NCI-H526 (cell line): ENCODE results near the gene ONECUT3.
"Not testable (repeated sequence)": the region's sequence is repeated elsewhere in the genome, so short reads cannot be mapped to it uniquely, and the experiment has no call there.

Experiments
- DNase-seq, 2 experiments: peaks; one replicate each; lab custom pipeline; 2025; lab: John Stamatoyannopoulos, UW

Gene ONECUT3

DNA sequence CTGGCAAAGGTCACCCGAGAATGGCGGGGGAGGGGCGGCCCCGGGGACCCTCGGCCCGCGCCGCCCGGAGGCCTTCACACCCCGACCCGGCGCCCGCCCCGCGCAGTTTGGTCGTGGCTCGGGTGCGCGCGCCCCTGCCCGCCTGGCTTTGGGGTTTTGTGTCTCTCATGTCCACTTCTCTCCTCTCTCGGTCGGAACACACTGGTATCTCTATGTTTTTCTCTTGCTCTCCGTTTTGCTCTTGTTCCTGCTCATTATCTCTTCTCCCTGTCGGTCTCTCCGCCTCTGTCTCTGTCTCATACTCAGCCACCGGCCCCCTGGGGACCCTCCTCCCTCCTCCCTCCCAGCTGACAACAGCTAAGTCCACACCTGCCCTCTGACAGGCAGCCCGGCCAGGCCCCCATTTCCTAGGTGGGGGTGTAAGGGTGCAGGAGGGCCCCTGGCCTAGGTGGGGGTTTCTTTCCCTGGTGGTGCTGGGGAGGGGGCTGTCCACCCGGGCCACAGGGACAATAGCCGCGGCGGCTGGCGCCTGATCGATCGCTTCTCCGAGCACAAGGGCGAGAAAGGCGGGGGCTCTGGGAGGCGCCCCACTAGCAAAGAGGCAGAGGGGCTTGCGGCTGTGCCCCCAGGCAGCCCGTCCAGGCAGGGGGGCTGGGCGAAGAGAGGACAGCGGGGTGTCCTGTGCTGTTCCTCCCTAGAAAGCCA is 2.3 kb downstream of the ONECUT3 start:
- no peak for DNase-seq

DNA sequence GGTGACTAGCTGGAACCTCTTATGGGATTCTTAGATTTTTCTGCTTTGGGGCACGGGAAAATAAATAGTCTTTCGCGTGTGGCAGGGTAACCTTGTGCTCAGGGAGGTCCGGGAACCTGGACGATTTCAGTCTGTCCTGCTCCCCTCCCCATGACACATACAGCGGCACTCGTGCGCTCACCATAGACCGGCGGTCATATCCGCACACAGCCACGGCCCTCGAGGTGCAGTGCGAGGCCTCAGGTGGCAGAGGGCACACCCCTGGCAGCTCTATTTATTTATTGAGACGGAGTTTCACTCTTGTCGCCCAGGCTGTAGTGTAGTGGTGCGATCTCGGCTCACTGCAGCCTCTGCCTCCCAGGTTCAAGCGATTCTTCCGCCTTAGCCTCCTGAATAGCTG is 3.0 kb downstream of the ONECUT3 start:
- DNase-seq, result no peak

DNA sequence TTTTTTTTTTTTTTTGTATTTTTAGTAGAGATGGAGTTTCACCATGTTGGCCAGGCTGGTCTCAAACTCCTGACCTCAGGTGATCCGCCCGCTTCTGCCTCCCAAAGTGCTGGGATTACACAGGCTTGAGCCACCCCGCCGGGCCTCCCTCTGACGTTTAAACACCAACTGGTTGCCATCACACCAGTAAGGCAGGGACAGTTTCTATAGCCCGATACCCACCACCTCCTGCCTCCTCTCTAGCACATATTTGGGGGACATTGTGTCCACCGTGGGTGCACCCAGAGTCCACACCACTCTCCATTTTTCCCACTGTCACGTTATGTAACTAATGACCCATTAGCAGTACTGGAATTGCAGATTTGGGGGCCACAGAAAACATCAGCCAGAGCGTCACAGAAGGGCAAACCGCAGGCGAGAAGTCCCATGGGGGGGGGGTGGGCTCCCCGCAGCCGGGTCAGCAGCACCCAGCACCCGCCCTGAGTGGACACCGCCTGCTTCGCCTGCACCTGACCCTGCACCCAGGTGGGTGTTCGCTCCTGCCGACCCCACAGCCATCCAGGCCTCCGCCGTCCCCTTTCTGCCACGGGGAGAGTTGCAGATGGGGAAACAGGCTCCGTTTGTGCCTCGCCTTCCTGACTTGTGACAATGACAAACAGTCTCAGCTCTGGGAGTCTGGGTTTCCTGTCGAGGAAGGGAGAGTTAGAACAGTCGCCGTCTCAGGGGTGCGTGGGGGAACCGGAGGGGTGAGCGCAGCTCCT is 3.6 kb downstream of the ONECUT3 start:
- no peak for DNase-seq

DNA sequence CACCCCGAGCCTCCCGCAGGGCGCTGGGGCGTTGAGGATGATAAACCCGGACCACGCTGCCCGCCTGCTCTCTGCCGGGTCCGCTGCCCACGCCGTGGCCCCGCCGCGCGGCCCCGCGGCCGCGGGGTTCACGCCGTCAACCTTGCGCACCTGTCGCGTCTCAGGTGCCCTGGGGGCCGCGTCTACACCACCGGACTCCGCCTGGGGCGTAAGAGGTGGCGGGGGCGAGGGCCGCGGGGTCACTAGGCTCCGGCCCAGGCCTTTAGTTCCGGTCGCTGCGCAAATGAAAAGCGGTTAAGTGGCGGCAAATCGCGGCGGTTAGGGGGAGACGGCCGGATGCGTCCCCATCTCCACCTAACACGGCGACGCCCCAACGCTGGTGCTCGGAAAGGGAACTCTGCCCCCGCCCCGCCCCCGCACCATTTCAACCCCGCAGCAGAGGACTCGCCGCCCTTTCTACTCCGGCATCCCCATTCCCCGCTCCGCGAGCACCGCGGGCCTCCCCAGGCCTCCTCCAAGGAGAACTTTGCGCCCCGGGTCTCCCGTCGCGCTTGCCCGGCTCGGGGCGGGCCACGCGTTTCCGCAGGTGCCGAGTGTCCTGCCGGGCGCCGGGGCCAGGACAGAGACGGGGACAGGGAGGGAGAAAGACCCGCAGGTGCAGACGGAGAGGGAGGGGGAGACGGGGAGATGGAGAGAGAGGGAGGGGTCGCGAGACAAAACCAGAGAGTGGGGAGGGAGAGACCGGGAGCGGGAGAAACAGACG is 4.3 kb downstream of the ONECUT3 start:
- DNase-seq, result no peak

DNA sequence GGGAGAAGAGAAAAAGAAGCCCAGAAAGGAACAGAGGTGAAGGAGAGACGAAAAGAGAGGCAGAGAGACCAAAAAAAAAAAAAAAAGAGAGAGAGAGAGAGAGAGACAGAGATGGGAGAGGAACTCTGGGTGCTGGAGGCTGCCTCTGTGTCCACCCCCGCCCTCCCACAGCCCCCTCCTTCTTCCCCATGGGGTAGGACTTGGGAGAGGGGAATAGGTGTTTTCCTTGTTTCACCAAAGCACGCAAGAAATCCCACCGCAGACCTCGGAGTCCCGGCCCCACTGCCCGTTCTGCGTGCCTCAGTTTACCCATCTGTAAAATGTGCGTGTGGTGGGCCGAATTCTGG is 4.9 kb downstream of the ONECUT3 start:
- no peak for DNase-seq

DNA sequence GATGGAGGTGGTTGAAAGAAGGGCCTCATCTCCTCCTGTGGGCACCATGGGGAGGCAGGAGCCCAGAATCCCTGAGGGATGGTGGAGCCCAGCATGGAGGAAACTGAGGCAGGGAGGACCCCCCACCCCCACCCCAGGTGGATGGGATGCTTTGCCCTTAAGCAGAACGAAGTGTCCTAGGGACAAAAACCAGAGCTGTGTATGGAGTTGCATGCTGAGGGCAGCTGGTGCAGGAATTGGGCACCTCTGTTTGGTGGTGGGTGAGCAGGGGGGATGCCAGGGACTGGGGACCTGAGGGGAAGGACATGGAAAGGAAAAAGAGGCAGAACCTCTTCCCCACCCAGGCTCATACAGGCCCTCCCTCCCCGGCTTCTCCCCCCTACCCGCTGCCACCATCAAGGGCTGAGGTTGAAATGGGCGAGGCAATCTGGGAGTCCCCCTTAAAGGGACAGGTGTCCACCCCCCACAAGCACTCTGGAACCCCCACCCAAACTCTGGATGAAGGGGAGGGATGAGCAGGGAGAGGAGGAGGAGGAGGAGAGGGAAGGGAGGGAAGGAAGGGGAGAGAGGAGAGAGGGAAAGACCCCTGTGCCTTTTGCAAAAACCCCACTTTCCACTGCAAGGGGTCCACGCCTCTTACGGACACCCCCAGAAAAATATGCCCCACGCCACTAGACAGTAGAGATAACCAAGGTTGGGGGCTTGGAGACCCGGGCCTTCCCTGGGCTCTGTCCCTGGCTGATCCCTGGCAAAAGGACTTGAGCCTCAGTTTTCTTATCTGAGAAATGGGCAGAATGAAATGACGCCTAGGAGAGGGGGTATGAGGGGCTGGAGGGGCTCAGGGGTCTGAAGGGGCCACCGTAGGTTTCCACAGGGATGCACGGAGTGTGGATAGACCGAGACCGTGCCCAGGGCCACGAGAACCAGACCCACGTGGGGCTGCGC is 5.9 kb downstream of the ONECUT3 start:
- DNase-seq, result no peak

DNA sequence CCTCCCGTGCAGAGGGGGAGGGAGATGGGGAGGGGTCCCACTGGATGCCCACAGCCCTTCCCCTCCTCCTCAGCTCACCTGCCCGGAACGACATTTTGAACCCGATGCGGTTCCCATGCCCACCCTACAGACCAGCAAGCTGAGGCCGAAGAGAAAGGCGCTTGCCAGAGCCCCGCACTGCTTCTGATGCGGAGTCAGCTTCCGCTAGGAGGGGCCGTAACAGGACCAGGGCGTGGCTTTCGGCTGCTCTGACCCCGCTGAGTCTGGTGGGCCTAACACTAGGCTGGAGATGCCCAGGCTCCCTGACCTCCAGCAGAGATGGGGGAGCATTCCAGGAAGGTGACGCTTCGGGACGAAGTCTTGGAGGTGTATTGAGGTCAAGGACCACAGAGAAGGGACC is 6.7 kb downstream of the ONECUT3 start:
- no peak for DNase-seq

DNA sequence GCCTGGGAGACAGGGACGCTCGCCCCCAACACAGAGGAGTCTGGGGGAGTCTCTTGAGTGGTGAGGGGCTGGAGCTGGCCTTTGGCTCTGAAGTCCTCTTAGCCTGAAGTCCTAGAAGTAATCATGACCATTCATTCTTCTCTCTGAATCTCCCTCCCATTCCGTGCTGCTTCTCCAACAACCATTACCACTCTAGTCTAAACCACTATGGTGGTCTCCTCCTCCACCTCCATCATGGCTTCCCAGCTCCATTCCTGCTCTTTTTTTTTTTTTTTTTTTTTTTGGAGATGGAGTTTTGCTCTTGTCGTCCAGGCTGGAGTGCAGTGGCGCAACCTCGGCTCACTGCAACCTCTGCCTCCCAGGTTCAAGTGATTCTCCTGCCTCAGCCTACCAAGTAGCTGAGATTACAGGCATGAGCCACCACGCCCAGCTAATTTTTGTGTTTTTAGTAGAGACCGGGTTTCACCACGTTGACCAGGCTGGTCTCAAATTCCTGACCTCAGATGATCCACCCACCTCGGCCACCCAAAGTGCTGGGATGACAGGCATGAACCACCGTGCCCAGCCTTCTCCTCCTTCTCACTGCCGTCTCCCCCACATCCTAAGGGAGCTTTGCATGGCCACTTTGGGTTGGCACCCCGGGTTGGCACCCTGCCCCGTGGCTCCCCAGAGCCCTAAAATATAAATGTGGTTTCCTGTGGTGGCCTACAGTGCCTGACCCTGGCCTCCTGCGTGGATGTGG is 7.7 kb downstream of the ONECUT3 start:
- not testable (repeated sequence) for DNase-seq

DNA sequence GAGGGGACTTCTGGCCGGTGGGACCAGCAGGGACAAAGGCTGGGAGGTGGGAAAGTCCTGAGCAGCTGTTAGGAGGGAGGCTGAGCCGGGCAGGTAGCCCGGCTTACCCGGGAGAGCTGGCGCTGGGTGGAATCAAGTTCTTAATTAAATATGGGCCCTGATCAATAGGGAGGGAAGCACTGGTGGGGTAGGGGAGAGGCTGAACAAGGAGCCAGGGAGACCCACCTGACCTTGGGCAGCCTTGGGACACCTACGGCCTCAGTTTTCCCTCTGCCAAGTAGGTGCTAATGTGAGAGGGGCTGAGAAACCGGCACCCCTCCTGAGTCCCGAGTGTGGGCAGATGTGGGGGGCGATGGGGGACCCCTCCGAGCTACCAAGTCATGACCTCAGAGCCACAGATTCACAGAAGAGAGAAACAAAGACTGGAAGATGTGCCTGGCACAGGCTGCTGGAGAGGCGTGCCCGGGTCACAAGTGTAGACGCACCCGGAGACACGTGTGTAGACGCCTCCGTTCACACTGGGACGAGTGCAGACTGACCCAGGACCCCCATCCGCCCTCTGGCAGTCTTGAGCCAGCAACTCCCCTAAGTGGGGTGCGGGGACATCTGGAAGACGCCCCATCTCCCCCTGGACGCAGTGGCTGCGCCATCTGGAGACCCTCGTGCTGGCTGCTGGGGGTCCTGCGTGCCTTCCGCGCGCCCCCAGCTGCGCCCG is 8.4 kb downstream of the ONECUT3 start:
- DNase-seq, result no peak

DNA sequence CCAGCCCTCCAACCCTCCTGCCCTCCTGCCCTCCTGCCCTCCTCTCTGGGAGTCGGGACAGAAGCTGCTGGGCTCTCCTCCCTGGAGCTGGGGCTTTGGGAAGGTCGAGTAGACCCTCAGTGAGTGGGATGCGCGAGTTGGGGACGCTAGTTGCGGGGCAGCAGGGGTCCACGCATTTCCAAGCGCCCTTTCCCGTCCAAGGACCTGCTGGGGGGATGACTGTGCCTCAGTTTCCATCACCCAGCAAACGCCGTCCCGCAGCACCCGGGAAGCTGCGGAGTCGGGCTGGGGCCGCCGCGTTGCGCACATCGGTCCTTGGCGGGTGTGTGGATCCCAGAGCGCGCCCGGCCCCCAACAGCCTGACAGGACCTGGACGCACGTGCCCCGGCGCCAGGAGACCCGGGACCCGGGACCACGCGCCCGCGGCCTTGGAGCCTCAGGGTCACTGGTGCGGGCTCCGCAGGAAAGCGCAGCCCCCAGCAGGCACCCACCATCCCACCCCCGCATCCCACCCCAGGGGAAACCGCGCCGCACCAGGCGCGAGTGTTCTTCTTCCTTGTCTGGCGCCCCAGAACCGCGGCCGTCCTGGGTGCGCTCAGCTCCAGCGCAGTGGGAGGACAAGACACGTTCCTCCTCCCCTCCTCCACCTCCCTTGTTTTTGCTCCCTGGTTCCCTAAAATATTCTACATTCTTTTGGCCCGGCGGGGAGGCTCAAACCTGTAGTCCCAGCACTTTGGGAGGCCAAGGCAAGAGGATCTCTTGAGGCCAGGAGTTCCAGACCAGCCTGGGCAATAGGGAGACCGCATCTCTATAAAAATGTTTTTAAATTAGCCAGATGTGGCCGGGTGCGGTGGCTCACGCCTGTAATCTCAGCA is 9.2 kb downstream of the ONECUT3 start:
- DNase-seq, result no peak

DNA sequence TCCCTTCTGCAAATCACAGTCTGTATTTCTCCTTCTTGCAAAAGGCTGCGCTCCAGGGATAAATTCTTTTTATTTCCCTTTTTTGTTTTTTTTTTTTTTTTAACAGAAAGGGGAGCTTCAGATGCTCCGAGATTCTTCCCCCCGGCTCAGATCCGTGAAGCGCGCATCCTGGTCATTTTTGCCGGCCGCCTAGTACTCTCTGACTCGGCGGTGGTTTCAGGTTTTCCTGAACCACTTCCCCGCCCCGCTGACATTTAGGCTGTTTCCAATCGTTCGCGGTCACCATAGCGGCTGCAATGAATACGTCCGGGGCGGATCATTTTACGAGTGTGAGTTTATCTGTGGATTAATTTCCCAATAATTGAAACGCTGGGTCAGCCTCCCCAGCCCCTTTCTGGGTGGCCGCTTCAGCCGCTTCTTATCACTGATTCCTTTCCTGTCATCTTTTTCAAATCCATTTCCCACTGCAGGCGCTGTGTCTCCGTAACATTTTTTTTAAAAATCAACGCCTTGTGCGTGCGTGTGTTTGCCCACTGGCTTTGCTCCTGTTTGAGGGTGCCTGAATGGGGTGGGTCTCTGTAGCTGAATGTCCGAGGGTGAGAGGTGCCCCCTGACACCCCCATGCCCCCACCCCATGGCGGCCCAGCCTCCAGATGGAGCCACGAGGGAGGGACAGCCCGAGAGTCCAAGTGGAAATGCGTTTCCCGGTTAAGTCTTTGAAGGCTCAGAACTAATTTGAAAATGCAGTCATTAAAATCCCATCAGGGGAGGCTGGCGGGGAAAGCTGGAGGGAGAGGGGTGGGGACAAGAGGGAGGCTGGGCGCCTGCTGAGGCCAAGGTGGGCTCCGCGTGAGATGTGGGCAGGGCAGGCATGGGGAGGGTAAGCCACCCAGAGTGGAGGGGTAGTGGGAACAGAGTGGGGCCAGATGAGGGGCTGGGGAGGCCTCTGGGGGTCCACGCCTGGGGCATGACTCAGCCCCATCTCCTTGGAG is 10.6 kb downstream of the ONECUT3 start:
- DNase-seq, result no peak

DNA sequence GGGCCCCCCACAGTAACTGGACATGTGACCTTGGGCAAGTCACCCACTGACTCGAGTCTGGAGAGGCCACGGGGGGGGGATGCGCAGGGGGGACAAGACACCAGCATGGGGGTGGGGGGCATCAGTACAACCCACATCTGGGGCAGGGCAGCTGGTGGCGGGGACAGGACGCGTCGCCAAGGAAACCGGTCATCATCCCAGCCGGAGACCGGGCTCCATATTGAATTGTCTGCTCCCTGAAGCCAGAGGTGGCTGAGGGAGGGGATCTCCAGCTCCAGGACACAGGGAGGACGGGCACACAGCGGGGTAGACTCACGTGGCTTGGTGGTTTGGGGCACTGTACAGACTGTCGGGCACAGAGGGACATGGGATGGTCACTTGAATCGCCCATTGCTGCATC is 11.4 kb downstream of the ONECUT3 start:
- no peak for DNase-seq

DNA sequence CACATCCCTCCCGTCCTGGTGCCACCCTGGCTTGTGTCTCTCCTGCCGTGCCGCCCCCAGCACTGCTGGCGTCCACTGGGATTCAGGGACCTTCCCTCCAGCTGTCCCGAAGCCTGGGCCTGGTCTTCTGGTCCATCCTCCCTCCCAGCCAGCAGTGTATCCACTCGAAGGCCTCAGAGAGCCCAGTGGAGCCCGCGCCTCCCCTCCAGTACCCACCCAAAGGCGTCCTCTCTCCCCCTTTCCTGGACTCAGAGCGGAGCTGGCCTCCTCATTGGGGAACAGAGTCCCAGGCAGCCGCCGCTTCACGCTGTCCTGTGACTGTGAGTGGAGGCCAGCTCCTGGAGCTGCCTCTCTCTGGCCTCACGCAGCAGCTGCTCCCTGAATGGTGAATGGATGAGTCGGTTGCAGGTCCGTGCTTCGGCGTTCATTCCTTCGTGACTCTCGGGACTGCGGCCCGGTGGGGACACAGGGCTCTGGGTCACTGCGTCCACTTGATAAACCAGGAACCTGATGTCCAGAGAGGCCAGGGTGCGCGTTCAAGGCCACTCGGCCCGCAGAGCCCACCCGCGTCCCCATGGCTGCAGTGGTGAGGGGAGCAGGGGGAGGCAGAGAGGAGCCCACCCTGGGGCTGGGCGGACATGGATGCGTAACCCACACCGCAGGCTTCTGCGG is 12.1 kb downstream of the ONECUT3 start:
- no peak for DNase-seq

DNA sequence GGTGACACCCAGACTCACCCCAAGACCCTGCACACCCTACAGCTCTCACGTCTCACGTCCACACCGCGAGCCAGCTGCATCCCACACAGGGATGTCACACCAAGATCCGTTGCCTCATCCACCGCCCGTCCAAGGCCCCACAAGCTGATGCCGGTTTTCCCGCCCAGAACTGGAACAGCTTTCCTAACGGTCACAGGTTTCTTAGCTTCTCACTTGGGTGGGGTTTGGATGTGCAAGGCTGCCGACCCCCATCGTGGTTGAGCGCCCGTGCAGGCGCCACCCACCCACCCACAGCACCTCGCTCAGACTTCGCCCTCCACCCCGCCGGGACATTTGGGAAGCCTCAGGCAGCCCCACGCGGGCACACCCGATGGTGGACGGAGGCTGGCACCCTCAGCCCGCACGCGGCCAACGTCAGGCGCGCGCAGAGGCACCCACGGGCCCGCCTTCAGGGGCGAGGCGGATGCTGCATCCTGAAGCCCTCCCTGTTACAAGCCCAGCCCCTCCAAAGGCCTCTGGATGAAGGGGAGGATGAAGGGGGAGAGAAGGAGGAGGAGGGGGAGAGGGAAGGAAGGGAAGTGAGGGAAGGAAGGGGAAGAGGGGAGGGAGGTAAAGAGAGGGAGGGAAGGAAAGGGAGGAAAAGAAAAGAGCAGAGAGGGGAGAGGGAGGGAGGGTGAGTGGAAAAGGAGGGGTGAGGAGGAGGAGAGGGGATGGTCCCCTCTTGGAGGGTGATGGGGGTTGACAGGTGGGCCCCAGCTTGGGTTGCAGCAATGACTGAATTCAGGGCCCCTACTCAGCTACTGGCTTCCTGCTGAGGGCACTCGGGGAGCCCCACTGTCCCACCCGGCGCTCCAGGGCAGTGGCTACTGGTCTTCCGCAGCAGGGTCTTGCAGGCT is 12.8 kb downstream of the ONECUT3 start:
- DNase-seq, result no peak

DNA sequence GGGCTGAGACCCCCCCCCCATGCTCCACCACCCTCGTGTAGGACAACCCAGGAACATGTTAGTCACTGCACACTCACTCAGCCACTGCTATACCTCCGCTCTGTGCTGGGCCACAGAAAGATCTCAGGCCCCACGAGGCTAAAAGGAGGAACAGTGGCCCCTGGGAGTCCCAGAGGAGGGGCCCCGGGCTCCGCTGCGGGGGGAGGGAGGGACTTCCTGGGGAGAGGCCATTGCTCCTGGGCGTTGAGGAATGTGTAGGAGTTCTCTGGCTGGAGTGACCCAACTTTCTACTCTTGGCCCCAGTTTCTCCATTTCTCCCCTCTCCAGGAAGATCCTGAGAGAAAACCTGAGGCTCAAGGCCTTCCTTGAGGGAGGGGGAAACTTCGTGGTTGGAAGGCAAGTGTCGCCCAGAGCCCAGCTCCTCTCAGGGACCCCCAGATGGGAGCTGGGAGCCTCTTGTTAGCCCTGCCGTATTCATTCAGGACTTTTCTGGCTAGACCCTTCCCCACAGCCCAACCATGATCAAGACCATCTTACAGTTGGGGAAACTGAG is 13.6 kb downstream of the ONECUT3 start:
- no peak for DNase-seq

DNA sequence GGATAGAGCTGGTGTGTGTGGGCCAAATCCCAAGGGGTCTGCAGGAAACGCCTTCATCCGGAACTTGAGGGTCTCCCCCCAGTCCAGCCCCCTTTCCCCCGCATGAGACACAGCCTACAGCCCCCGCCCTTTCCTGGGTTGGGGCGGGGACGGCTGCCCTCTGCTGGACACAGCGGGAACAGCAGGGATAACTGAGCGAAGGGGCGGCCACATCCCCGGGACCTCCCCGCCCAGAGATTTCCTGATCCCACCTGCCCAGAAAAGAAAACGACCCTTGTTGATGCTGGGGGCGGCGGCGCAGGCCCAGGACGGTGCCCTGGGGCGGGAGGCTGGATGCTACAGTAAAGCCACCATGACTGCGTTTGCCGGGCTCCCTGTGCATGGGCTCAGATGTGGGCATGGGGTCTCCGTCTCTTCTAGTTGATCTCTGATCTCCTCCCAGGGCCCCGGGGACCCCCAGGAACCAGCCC is 14.2 kb downstream of the ONECUT3 start:
- DNase-seq, result peak in 1 of 2 experiments; percentile 28
